Measurements from ENCODE around the gene RFX1.
"Not testable (repeated sequence)": the region's sequence is repeated elsewhere in the genome, so short reads cannot be mapped to it uniquely, and the experiment has no call there.

RFX1 gene

DNA sequence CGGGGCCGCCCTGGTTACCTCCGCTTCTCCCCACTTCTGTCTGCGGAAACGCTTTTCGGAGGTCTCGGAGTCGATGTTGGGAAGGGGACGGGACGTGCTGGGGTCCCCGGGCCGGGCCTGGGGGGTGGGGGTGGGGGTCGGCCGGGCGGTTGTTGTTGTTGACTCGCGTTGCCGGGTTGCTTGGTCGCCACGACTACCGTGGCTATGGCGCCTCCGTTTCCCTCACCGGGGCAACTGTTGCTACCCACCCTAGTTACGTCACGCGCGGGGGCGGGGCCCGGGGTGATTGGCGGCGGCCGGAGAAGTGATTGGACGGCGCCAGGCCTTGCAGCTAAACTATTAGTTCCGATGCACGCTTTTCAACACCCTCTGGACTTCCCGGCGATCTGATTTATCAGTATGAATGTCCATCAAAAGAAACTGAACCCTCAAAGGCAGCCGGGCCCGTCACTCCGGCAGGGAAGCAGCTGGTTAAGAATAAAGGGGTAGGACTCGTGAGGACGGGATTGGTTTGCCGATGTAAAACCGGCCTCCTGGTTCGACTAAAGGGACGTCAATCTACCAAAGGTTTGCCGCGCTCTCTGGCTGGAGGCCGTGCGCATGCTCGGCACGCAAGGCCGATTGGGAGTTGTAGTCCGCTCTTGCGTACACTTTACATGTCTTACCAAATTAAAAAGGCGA, at the start of gene RFX1:
Gene RFX1, minus strand, starts transcription at position 236 of the 681 bp plus-strand sequence. CDS start 12,477 bp downstream, outside the sequence.
- peak; percentile 100 for DNase-seq (ENCODE audit: low read depth)

DNA sequence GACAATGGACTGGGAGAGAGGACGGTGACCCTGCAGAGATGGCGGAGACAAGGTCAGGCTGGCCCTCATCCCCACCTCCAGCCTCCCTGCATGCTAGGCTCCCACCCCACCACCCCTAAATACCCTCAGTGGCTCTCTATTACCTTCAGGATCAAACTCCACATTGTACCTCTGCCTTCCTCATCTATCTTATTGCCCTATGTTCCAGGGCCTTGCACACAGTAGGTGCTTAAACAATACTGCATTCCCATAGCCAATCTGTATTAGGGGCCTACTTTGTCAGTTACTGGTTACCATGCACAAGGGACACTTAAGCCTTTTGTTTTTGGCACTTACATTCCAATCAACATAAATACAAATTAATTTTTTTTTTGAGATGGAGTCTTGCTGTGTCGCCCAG, 49.3 kb upstream of the RFX1 start:
- DNase-seq (ENCODE audit: low read depth) = no peak

DNA sequence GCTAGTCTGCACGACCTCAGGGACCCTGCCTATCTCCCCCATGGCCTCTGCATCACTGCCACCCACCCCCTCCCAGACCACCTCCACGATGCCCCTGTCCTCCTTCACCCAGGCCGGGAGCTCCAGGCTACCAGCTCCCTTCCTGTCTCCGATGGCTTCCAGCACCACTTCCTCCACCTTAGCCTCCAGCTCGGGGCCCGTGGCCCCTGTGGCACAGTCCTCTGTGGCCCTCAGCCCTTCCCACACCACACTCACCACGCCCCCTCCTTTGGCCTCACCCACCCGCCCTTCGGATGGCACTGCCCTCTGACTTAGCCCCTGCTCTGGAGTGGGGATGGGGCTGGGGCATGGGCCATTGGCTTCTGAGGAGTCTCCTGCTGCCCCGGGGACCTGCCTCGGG, 48.6 kb upstream of the RFX1 start:
- DNase-seq (ENCODE audit: low read depth) = no peak

DNA sequence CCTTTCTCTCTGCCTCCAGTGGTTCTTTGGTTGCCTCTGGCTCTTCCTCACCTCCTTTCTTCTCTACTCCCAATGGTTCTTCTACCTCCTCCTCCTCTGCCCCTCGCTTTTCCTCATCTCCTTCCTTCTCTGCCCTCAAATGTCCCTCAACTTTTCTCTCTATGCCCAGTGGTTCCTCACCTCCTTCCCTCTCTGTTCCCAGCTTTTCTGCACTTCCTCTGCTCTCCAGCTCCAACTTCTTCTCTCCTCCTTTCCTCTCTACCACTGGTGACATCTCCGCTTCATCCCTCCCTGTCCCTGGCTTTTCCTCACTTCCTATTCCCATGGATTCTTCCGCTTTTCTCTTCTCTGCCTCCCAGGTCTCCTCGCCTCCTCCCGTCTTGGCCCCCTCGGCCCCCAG, 48.0 kb upstream of the RFX1 start:
- no peak for DNase-seq (ENCODE audit: low read depth)

DNA sequence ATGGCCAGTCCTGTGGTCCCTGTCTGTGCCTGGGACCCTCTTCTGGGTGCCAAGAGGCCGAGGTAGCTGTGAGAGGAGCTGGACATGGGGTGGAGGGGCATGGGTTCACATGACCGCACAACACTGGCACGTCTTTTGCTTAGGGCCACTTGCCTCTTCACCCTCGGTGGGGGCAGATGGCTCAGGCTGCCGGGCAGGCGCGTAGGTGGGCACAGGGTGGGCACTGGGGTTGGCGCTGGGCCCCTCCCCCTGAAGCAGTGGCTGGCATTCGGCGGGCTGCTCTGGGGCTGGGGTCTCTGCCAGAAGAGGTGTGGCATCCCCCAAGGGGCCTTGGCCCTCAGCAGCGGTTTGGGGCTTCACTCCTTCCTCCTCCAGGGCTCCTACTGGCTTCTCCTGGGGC, 47.4 kb upstream of the RFX1 start:
- DNase-seq (ENCODE audit: low read depth) = no peak

DNA sequence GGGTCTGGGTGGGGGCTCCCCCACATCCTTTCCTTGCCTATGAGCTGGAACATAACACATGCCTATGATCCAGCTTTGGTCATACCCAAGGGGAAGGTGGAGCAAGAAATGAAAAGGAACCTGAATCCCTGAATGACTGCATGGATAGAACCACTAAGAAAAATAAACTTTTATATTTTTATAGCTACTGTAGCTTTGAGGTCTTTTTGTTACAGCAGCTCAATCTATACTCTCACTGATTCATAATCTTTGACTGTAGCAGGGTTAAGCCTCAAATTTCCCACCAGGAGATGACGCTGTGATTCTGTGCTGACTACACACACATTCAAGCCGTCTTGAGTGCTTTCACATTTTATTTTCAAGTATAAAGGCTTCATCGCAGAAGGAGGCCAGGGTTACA, 46.9 kb upstream of the RFX1 start:
- DNase-seq (ENCODE audit: low read depth) = no peak

DNA sequence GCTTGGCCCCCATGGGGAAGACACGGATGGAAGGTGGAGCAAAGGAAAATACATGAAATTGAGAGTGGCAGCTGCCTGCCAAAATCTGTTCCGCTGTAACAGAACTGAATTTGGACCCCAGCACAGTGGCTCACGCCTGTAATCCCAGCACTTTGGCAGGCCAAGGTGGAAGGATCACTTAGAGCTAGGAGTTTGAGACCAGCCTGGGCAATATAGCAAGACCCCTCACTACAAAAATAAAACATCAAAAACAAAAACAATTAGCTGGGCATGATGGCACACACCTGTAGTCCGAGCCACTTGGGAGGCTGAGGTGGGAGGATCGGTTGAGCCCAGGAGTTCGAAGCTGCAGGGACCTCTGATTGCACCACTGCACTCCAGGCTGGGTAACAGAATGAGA, 46.4 kb upstream of the RFX1 start:
- no peak for DNase-seq (ENCODE audit: low read depth)

DNA sequence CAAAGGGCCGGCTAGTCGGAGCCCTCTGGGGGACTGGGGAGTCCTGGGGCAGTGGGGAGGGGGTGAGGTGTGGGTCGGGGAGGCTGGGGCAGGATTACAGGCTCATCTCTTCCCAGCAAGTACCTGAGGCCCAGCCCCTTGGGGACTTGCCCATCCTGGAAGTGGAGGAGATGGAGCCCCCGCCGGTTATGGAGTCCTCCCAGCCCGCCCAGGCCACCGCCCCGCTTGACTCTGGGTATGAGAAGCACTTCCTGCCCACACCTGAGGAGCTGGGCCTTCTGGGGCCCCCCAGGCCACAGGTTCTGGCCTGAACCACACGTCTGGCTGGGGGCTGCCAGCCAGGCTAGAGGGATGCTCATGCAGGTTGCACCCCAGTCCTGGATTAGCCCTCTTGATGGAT, 45.9 kb upstream of the RFX1 start:
- no peak for DNase-seq (ENCODE audit: low read depth)

DNA sequence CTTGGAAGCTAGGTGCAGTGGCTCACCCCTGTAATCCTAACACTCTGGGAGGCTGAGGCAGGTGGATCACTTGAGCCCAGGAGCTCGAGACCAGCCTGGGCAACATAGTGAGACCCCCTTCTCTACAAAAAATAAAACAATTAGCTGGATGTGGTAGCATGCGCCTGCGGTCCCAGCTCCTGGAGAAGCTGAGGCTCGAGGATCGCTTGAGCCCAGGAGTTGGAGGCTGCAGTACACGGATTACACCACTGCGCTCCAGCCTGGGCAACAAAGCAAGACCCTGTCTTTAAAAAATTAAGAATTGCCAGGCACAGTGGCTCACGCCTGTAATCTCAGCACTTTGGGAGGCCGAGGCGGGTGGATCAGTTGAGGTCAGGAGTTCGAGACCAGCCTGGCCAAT, 44.8 kb upstream of the RFX1 start:
- DNase-seq (ENCODE audit: low read depth) = not testable (repeated sequence)

DNA sequence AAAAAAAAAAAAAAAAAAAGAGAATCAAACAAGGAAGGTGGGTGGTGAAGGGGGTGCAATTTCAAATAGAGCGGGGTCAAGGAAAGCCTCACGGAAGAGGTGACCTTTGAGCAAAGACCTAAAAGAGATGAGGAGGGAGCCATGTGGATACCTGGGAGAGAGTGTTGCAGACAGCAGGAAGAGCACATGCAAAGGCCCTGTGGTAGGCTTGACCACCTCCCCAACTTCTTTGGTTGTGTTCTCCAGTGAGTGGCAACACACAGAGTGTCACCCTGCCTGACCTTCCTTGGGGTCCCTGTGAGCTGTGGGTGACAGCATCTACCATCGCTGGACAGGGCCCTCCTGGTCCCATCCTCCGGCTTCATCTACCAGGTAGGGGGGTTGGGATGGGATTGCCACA, 44.4 kb upstream of the RFX1 start:
- no peak for DNase-seq (ENCODE audit: low read depth)

DNA sequence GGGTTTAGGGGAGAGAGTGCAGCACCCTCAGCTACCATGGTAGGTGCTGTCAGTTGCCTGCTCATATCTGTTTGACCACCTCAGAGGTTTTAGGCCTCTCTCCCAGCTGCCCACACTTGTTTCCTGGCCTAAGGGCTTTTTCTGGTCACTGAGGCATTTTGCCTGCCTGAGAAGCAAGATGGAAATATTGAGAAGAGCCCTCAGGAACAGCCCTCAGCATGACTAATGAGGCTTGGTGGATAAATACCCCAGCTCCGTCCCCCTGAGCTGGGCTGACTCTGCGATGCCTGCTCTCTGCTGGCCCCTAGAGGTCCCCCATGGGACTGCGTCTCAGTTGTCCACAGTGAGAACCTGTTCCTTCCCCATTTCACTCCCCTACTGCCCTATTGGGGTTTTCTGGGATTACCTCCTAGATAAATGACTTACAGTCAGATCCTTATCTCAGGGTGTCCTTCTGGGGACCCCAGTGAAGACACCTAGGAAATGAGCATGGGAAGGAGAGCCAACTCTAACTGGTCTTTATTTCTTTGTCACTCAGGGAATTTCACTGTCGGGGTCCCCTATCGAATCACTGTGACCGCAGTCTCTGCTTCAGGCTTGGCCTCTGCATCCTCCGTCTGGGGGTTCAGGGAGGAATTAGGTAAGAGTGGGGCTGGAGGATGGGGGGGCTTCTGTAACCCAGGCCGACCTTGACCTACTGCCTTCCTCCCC, 42.5 kb upstream of the RFX1 start:
- peak; percentile 73 for DNase-seq (ENCODE audit: low read depth)

DNA sequence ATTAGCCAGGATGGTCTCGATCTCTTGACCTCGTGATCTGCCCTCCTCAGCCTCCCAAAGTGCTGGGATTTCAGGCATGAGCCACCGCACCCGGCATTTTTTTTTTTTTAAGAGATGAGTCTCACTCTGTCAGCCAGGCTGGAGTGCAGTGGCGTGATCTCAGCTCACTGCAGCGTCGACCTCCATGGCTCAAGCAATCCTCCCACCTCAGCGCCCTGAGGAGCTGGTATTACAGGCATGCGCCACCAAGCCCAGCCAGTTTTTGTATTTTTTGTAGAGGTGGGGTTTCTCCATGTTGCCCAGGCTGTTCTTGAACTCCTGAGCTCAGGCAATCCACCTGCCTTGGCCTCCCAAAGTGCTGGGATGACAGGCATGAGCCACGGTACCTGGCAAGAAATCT, 41.7 kb upstream of the RFX1 start:
- not testable (repeated sequence) for DNase-seq (ENCODE audit: low read depth)

DNA sequence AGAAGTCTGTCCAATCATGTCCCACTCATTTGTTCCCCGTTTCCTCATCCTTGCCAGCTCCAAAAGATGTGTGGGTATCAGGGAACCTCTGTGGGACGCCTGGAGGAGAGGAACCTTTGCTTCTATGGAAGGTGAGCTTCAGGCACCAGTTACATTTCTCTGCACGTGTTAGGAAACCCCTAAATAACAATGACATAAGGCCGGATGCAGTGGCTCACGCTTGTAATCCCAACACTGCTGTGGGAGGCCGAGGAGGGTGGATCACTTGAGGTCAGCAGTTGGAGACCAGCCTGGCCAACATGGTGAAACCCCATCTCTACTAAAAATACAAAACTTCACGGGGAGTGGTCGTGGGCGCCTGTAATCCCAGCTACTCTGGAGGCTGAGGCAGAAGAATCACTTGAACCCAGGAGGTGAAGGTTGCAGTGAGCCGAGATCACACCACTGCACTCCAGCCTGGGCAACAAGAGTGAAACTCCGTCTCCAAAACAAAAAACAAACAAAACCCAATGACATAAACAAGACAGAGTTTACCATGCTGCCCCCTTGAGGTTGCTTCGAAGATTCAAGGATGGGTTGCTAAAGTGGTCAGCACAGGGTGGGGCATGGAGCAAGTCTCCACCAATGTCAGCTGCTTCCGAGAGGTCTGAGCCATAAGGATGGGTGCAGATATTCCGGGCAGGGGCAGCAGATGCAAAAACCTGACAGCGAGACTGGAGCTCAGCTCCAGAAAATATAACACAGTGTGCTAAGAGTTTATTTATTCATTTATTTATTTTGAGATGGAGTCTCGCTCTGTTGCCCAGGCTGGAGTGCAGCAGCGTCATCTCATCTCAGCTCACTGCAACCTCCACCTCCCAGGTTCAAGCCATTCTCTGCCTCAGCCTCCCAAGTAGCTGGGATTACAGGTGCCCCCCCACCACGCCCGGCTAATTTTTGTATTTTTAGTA, 36.8 kb upstream of the RFX1 start:
- not testable (repeated sequence) for DNase-seq (ENCODE audit: low read depth)

DNA sequence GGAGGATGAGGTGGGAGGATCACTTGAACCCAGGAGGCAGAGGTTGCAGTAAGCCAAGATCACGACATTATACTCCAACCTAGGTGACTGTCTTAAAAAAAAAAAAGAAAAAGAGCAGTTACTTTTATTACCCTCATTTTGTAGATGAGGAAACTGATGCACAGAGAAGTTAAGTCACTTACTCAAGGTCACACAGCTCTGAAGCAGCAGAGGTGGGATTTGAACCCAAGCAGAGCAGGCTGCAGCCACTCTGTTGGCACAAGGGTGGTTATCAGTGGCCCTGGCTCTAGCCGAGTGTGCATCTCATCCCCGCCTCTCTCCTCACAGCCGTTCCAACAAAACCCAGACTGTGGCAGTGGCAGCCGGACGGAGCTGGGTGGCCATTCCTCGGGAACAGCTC, 33.1 kb upstream of the RFX1 start:
- DNase-seq (ENCODE audit: low read depth) = no peak

DNA sequence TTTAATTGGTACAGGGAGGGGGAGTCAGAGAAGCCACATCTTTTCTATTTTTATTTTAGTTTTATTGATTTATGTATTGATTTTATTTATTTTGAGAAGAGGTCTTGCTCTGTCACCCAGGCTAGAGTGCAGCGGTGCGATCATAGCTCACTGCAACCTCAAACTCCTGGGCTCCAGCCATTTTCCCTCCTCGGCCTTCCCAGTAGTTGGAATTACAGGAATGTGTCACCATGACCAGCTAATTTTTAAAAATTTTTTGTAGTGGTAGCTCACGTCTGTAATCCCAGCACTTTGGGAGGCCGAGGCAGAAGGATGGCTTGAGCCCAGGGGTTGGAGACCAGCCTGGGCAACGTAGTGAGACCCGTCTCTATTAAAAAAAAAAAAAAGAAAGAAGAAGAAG, 29.6 kb upstream of the RFX1 start:
- DNase-seq (ENCODE audit: low read depth) = no peak

DNA sequence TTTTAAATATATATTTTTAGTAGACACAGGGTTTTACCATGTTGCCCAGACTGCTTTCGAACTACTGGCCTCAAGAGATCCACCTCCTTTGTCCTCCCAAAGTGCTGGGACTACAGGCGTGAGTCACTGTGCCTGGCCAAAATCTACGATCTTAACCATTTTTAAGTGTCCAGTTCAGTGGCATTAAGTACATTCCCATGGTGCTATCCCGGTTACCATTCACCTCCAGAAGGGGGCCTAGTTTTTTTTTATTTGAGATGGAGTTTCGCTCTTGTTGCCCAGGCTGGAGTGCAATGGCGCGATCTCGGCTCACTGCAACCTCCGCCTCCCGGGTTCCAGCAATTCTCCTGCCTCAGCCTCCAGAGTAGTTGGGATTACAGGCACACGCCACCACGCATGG, 29.0 kb upstream of the RFX1 start:
- DNase-seq (ENCODE audit: low read depth) = not testable (repeated sequence)

DNA sequence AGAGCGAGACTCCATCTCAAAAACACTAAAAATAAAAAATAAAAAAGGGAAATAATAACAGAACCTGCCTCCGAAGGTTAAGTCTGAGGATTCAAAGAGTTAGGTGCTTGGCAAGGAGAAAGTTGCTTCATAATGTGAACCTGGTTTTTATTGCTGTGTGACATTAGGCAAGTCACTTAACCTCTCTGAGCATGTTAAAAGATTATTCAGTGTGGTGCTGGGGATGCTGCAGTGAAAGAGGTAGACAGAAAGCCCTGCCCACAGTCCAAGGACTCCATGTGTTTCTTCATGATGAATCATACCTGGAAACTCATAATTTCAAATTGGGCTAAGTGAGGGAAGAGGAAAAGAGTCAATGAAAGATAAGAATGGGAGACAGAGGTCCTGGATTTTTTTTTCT, 27.8 kb upstream of the RFX1 start:
- no peak for DNase-seq (ENCODE audit: low read depth)

DNA sequence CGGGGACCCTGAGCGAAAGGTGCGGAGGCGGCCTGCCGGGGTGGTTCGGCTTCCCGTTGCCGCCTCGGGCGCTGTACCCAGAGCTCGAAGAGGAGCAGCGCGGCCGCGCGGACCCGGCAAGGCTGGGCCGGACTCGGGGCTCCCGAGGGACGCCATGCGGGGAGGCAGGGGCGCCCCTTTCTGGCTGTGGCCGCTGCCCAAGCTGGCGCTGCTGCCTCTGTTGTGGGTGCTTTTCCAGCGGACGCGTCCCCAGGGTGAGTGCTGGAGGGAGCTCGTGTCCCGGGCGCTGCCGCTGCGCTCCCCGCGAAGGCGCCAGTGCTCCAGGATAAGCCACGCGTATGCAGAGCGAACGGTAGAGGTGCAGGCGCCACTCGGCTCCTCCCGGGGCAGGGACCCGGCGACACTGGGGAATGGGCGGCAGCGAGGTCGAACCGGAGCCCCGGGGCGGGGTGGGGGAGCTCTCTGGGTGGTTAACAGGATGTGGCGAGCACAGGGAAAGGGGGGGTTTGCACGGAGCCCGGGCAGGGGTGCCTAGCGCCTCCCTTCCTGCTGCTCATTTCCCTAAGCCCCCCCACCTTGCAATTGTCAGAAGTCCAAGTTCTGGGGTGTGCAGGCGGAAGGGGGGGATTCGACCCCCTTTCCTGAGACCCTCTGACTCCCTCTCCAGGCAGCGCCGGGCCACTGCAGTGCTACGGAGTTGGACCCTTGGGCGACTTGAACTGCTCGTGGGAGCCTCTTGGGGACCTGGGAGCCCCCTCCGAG, 25.8 kb upstream of the RFX1 start, which contains the start of gene IL27RA:
Gene IL27RA, plus strand, starts transcription at position 44 of the 762 bp plus-strand sequence. Its CDS starts 111 bp downstream, at position 155.
- peak; percentile 59 for DNase-seq (ENCODE audit: low read depth)

DNA sequence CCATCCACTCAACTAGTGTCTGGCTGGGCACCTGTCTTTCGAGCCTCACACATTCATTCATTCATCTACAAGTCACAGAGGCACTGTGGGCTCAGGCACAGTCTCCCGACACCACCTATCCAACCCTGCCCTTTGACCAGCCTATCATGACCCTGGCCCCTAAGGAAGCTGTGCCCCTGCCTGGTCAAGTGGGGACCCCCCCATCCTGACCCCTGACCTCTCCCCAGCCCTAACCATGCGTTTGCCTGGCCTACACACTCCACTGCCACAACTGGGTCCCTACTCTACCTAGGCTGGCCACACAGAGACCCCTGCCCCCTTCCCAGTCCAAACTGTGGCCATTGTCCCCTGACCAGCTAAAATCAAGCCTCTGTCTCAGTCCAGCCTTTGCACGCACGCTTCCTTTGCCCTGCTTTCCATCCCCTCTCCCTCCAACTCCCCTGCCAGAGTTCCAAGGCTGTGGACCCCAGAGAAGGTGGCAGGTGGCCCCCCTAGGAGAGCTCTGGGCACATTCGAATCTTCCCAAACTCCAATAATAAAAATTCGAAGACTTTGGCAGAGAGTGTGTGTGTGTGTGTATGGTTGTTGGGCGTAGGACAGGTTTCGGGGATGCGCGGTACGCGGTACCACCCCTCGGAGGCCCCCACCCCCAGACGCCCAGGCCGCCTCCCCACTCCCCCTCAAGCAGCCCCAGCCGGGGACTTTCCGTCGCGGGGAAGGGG, 25.0 kb upstream of the RFX1 start:
- no peak for DNase-seq (ENCODE audit: low read depth)

DNA sequence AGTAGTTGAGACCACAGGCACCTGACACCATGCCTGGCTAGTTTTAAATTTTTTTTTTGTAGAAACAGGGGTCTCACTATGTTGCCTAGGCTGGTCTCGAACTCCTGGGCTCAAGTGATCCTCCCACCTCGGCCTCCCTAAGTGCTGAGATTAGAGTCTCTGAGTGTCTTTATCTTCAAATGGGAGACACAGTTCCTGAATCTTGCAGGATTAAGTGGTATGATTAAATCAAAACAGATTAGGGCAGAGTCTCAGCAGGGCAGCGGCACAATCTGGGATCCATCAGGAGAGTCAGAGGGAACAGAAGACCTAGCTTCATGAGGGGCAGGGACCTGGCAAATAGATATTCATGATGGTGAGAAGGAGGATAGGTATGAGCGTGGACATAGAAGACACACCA, 22.8 kb upstream of the RFX1 start:
- DNase-seq (ENCODE audit: low read depth) = no peak

DNA sequence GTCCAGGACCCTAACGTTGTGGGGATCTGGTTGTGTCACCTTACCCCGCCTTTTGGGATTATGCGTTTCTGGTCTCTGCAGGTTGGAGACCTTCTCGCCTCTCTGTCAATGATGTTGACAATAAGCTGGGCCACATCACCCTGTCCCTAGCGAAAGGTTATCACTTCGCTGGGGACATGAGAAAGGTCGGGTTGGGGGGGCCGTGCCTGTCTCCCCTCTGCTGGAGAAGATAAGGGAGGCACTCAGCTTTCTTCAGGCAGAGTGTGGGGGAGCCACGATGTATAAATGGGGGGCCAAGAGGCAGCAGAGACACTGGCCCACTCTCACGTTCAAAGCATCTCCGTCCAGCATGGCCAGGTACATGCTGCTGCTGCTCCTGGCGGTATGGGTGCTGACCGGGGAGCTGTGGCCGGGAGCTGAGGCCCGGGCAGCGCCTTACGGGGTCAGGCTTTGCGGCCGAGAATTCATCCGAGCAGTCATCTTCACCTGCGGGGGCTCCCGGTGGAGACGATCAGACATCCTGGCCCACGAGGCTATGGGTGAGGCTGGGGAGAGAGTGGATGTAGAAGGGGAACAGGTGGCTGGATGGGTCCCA, 21.8 kb upstream of the RFX1 start, which contains the start of gene RLN3:
Gene RLN3, plus strand, starts transcription at position 293 of the 595 bp plus-strand sequence. Its CDS starts 57 bp downstream, at position 350.
- no peak for DNase-seq (ENCODE audit: low read depth)

Data from stimulated activated CD8-positive, alpha-beta memory T cell treated with anti-CD3 and anti-CD28 coated beads, Interleukin-15, amount 100 ng/mL, for 1 hour (primary cell).